ENCODE measurements around the gene SLC35G3.
"Not testable (repeated sequence)": the region's sequence is repeated elsewhere in the genome, so short reads cannot be mapped to it uniquely, and the experiment has no call there.

GRCh38 chr17:35234315-35234714 lies 40.1 kb upstream of the SLC35G3 start:
- not testable (repeated sequence) for TF ChIP-seq CTCF (optimal IDR thresholded peaks at IDR 0.05 in 1 of 3, IDR thresholded peaks at IDR 0.05 in 1 of 3, conservative IDR thresholded peaks at IDR 0.05 in 1 of 3; ENCODE audit: extremely low read depth in 1 of 3, insufficient read depth in 2 of 3, low read length in 3 of 3); EZH2 (IDR thresholded peaks at IDR 0.05; ENCODE audit: low read length)

All from keratinocyte (primary cell).